ENCODE measurements around the gene MAB21L4.

Gene MAB21L4

GRCh38 chr2:240869109-240869955, 26.6 kb downstream of the MAB21L4 start:
- DNase-seq (ENCODE audit: insufficient read length, low spot score) (no peak), FAIRE-seq (no peak)

- FAIRE-seq (no peak), DNase-seq (ENCODE audit: insufficient read length, low spot score) (no peak)
Observed at GRCh38 chr2:240868286-240869108, 27.5 kb downstream of the MAB21L4 start, which contains the start of gene AGXT. Gene AGXT, plus strand, starts transcription at chr2:240868824. Its CDS starts 42 bp downstream, at chr2:240868866.

GRCh38 chr2:240865391-240865790, 30.6 kb downstream of the MAB21L4 start:
- no peak for DNase-seq (ENCODE audit: insufficient read length, low spot score)
- FAIRE-seq, result no peak

GRCh38 chr2:240864475-240864874, 31.5 kb downstream of the MAB21L4 start:
- FAIRE-seq, result no peak

GRCh38 chr2:240861547-240861946, 34.4 kb downstream of the MAB21L4 start:
- DNase-seq (ENCODE audit: insufficient read length, low spot score), result no peak
- FAIRE-seq, result no peak

More at GRCh38 chr2:240864475-240864874, 31.5 kb downstream of the MAB21L4 start:
- DNase-seq (ENCODE audit: insufficient read length, low spot score), result no peak

- DNase-seq (ENCODE audit: insufficient read length, low spot score) (no peak), FAIRE-seq (no peak)
Observed at GRCh38 chr2:240858871-240859270, 37.1 kb downstream of the MAB21L4 start.

DNA sequence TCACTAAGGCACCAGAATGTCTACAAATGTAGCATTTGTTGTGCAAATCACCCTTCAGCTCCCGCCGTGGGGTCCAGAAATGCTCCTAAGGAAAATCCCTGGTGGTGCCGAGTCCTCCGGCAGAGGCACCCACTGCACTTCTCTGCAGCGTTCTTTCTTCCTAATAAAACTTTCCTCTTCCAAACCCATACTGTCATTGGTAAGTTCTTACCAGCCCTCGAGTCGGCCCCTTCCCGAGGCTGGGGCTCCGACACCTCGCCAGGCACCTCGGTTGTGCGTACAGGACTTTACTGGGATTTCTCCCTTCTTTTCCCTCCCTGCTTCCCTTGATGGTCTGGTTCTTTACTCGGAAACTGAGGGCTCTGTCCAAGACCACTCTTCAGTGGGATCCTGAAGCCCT, 37.6 kb downstream of the MAB21L4 start:
- FAIRE-seq (no peak), DNase-seq (ENCODE audit: insufficient read length, low spot score) (no peak)

DNA sequence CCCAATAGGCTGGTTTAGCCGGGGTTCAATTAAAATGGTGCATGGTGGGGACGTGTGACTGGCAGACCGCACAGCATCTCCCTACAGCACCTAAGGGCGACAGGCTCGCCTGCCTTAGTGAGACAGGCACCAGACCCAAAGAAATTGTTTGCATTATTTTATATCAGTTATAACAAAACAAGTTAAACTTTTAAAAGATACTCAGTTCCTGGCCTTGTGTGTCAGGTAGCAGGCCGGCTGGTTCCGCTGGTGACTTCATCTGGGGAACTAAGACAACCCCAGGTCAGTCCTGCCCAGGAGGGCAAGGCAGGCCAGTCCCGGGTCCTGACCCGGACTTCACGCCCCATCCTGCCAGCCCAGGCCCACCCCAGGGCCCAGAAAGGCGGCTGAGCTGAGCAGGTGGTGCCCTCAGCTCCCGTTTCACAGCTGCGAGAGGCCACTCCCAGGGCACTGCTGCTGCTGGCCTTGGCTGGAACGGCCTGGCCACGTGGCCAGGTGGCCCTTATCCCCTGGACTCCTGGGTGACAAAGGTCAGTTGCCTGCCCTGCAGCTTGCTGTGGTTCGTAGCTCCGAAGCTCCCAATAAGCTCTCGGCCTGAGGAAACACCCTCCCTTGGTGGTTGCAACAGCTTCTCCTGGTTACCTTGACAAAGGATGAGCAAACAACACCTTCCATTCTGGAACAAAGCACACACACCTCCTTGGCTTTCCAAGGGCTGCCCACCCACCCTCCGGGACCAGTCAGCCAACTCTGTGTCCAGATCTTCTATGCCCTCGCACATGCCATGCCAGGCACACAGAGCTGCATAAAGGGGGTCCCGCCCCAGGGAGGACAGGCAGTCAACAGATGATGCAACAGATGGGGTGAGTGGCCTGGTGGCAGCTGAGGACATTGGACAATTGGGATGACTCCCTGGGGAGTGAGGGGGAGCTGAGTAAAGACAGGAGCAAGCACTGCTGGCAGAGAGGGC, 38.6 kb downstream of the MAB21L4 start:
- no peak for DNase-seq (ENCODE audit: insufficient read length, low spot score)
- FAIRE-seq, result no peak

DNA sequence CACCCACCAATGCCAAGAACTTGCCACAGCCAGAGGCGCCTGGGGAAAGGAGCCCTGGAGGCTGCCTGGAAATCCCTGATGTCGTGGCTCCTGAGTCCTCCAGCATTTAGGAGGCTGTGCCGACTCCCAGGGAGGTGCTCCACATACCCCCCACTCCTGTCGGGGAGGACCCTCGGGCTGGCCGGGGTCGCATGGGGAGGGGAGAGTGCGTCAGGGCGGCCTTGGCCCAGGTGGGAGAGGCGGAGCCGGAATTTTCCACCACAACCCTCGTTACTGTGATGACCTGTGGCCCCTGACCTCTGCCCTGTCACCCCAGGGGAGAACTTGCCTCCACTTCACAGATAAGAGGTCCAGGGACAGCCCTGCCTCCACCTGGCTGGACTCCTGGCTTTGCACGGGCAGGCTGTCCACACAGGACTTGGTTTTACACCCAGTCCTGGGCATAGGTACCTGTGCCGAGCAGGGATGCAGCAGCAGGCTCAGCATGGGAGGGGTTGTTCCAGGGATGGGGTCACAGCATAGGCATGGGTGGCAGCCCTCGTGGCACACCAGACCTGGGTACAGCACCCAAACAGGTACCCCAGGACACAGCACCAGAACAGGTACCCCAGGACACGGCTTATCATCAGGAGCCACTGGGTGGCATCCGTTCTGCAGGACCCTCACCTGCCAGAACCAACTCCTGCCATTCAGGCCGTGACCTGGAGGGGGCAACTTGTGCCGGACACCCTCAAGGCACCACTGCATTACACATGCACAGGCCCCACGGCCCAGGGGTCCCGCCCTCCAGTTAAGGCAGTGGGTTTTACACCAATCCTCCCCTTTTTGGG, 39.6 kb downstream of the MAB21L4 start:
- DNase-seq (ENCODE audit: insufficient read length, low spot score) (no peak), FAIRE-seq (no peak)

DNA sequence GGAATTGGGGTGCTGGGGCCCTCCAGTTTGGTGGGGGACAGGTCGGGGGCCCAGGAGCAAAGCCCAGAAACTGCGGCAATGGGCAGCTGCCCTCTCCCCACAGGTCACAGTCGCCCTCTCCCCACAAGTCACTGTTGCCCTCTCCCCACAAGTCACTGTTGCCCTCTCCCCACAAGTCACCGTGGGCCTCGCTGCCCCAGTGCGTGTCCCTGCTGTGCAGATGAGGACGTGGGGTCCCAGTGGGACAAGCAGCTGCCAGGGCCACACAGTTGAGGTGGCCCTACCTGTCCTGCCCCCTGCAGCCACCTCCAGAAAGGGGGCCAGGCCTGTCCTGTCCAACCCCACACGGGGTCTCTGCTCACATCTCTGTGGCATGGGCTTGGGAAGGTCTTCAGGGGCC, 40.3 kb downstream of the MAB21L4 start:
- no peak for DNase-seq (ENCODE audit: insufficient read length, low spot score)
- no peak for FAIRE-seq

- DNase-seq (ENCODE audit: insufficient read length, low spot score) (no peak), FAIRE-seq (no peak)
Observed at GRCh38 chr2:240852671-240853314, 43.2 kb downstream of the MAB21L4 start.

GRCh38 chr2:240851078-240851991, 44.6 kb downstream of the MAB21L4 start:
- FAIRE-seq, result peak; percentile 89

GRCh38 chr2:240850756-240851077, 45.2 kb downstream of the MAB21L4 start:
- FAIRE-seq, result no peak
- DNase-seq (ENCODE audit: insufficient read length, low spot score), result no peak

More at GRCh38 chr2:240851078-240851991, 44.6 kb downstream of the MAB21L4 start:
- DNase-seq (ENCODE audit: insufficient read length, low spot score), result peak; percentile 88

DNA sequence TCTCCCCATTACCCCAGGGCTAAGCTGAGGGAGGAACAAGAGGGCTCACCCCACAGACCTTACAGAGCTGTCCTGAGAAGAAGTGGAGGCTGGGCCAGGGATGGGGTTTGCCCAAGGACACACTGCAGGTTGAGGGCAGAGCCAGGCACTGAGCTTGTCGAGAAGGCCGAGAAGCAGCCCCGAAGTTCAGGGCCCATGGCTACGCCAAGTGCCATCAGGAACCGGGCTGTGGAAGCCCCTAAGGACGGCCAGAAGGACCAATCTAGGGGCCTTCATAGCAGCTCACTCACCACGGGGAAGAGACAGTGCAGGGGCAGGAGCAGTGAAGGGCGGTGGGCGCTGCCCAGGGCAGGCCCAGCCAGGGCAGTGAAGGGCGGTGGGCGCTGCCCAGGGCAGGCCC, 45.9 kb downstream of the MAB21L4 start:
- DNase-seq (ENCODE audit: insufficient read length, low spot score) (no peak), FAIRE-seq (no peak)

GRCh38 chr2:240848900-240849680, 46.9 kb downstream of the MAB21L4 start:
- DNase-seq (ENCODE audit: insufficient read length, low spot score), result no peak
- no peak for FAIRE-seq

- DNase-seq (ENCODE audit: insufficient read length, low spot score) (no peak), FAIRE-seq (no peak)
Observed at GRCh38 chr2:240847817-240848216, 48.1 kb downstream of the MAB21L4 start.

- no peak for FAIRE-seq
Observed at GRCh38 chr2:240846873-240847595, 48.9 kb downstream of the MAB21L4 start.

More at GRCh38 chr2:240846873-240847595, 48.9 kb downstream of the MAB21L4 start:
- no peak for DNase-seq (ENCODE audit: insufficient read length, low spot score)

Measured in GM19239 (cell line).